ENCODE measurements around the gene CTU1. TPM values are rescaled to one million over a fixed set of nuclear protein-coding genes. Genes with fewer than 3 reads are reported as not detected.

The CTU1 gene
- total RNA-seq, 1 donor = 4.3 TPM

GRCh38 chr19:51123802-51124201 lies 15.6 kb upstream of the CTU1 start:
- H3K79me2 ChIP-seq (ENCODE audit: insufficient read depth, low read length) = no peaks in the 10 kb centered on the region
- DNase-seq (ENCODE audit: insufficient read length, low spot score, missing footprints) = peak; percentile 30
- no peak overlapping the region for H3K27ac ChIP-seq (ENCODE audit: low read depth, low read length)
- H3K9me3 ChIP-seq (ENCODE audit: low read depth, low read length) = no peaks in the 10 kb centered on the region
- H3K4me3 ChIP-seq (ENCODE audit: insufficient read depth, low read length) = no peak overlapping the region
- peaks cover 8% of the 10 kb centered on the region for H3K4me1 ChIP-seq (ENCODE audit: insufficient read depth, low read length)
- no peak for TF ChIP-seq CTCF (IDR thresholded peaks at IDR 0.05; ENCODE audit: extremely low read depth, low read depth, low read length)
- H3K4me2 ChIP-seq (ENCODE audit: insufficient read depth, low read length) = no peak overlapping the region
- H3K27me3 ChIP-seq (ENCODE audit: insufficient read depth, low read length) = peaks cover 4% of the 10 kb centered on the region
- H4K20me1 ChIP-seq (ENCODE audit: insufficient read depth, low read length) = no peaks in the 10 kb centered on the region
- H3K36me3 ChIP-seq (ENCODE audit: insufficient read depth, low read length) = no peaks in the 10 kb centered on the region
- H2AFZ ChIP-seq (ENCODE audit: low read length) = no peak overlapping the region

- no peak overlapping the region for H2AFZ ChIP-seq (ENCODE audit: low read length)
- H3K36me3 ChIP-seq (ENCODE audit: insufficient read depth, low read length) = no peaks in the 10 kb centered on the region
- H3K27ac ChIP-seq (ENCODE audit: low read depth, low read length) = no peak overlapping the region
- H3K79me2 ChIP-seq (ENCODE audit: insufficient read depth, low read length) = no peaks in the 10 kb centered on the region
- H3K4me3 ChIP-seq (ENCODE audit: insufficient read depth, low read length) = no peak overlapping the region
- H4K20me1 ChIP-seq (ENCODE audit: insufficient read depth, low read length) = no peaks in the 10 kb centered on the region
- no peak for TF ChIP-seq CTCF (IDR thresholded peaks at IDR 0.05; ENCODE audit: extremely low read depth, low read depth, low read length)
- H3K9me3 ChIP-seq (ENCODE audit: low read depth, low read length) = no peaks in the 10 kb centered on the region
- H3K4me2 ChIP-seq (ENCODE audit: insufficient read depth, low read length) = no peak overlapping the region
- peaks cover 6% of the 10 kb centered on the region for H3K4me1 ChIP-seq (ENCODE audit: insufficient read depth, low read length)
- peaks cover 4% of the 10 kb centered on the region for H3K27me3 ChIP-seq (ENCODE audit: insufficient read depth, low read length)
- DNase-seq (ENCODE audit: insufficient read length, low spot score, missing footprints) = no peak
Measured at GRCh38 chr19:51123381-51123800, 15.2 kb upstream of the CTU1 start.

GRCh38 chr19:51122112-51122981 lies 14.1 kb upstream of the CTU1 start:
- H3K79me2 ChIP-seq (ENCODE audit: insufficient read depth, low read length) = no peaks in the 10 kb centered on the region
- H3K4me1 ChIP-seq (ENCODE audit: insufficient read depth, low read length) = no peaks in the 10 kb centered on the region
- H3K4me3 ChIP-seq (ENCODE audit: insufficient read depth, low read length) = no peak overlapping the region
- H2AFZ ChIP-seq (ENCODE audit: low read length) = peak overlapping the region; percentile 77
- H3K27ac ChIP-seq (ENCODE audit: low read depth, low read length) = no peak overlapping the region
- H4K20me1 ChIP-seq (ENCODE audit: insufficient read depth, low read length) = no peaks in the 10 kb centered on the region
- DNase-seq (ENCODE audit: insufficient read length, low spot score, missing footprints) = no peak
- H3K9me3 ChIP-seq (ENCODE audit: low read depth, low read length) = no peaks in the 10 kb centered on the region
- H3K27me3 ChIP-seq (ENCODE audit: insufficient read depth, low read length) = peaks cover 4% of the 10 kb centered on the region
- no peak overlapping the region for H3K4me2 ChIP-seq (ENCODE audit: insufficient read depth, low read length)
- no peak for TF ChIP-seq CTCF (IDR thresholded peaks at IDR 0.05; ENCODE audit: extremely low read depth, low read depth, low read length)
- no peaks in the 10 kb centered on the region for H3K36me3 ChIP-seq (ENCODE audit: insufficient read depth, low read length)

GRCh38 chr19:51121257-51121656 lies 13.0 kb upstream of the CTU1 start:
- Histone ChIP-seq H3K79me2 (ENCODE audit: insufficient read depth, low read length) (no peaks in the 10 kb centered on the region), H3K36me3 (ENCODE audit: insufficient read depth, low read length) (no peaks in the 10 kb centered on the region), H3K4me3 (ENCODE audit: insufficient read depth, low read length) (no peak overlapping the region), H3K9me3 (ENCODE audit: low read depth, low read length) (no peaks in the 10 kb centered on the region), H3K27ac (ENCODE audit: low read depth, low read length) (no peak overlapping the region), H4K20me1 (ENCODE audit: insufficient read depth, low read length) (no peaks in the 10 kb centered on the region), H3K27me3 (ENCODE audit: insufficient read depth, low read length) (peaks cover 10% of the 10 kb centered on the region), H2AFZ (ENCODE audit: low read length) (no peak overlapping the region), H3K4me1 (ENCODE audit: insufficient read depth, low read length) (no peaks in the 10 kb centered on the region), H3K4me2 (ENCODE audit: insufficient read depth, low read length) (no peak overlapping the region)
- no peak for DNase-seq (ENCODE audit: insufficient read length, low spot score, missing footprints)
- TF ChIP-seq CTCF (IDR thresholded peaks at IDR 0.05; ENCODE audit: extremely low read depth, low read depth, low read length) = no peak

Measured in osteoblast (primary cell).